Measurements from ENCODE around the gene CFAP45.

Gene CFAP45, protein sequence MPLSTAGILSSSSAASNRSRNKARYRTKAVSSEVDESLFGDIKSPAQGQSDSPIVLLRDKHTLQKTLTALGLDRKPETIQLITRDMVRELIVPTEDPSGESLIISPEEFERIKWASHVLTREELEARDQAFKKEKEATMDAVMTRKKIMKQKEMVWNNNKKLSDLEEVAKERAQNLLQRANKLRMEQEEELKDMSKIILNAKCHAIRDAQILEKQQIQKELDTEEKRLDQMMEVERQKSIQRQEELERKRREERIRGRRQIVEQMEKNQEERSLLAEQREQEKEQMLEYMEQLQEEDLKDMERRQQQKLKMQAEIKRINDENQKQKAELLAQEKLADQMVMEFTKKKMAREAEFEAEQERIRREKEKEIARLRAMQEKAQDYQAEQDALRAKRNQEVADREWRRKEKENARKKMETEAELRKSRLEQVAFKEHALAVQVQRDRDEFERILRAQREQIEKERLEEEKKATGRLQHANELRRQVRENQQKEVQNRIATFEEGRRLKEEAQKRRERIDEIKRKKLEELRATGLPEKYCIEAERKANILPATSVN

DNA sequence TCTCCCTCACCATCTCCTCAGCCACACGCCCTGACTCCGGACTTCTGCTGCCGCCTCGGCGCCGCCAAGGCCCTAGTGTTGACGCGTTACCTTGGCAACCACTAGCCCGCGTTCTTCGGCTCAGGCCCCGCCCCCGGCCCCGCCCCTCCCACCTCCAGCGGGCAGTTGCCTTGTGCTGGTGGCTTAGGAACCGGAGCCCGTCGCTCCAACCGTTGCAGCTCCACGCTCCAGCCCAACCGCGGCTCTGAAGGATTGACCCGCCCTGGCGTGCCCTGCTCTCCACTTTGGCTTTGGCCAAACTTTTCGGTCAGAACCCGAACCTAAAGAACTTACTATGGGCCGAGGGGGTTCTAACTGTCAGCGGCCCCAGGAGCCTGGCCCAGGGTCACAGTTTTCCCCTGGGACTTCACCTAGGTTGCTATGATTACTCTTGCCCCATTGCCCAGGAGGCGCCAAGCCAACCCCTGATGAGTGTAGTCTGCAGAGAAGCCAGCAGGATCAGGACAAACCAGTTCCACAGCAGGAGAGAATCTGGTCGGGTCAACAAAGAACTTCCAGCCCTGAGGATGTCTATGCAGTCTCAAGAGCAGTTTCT lies at the start of gene CFAP45:
Gene CFAP45, minus strand, starts transcription at position 80 of the 595 bp plus-strand sequence. Its CDS starts 67 bp downstream, at position 13.
- no peak for DNase-seq

DNA sequence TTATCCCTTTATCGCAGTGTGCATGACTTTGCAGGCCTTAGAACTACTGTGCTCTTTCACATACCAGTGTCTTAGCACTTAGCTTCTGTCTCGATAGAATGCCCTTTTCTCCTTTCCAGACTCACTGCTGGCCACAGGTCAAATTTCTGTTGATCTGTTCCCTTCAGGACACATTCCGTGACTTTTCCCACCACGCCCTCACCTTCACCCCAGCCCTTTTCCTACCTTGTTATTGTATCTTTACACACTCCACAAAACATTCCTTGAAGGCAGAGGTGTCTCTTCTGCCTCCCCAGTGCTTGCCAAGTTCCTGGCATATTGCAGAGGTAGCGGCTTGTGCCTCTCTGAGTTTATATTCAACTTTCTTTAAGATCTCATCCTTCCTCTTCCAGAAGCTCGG lies 49.2 kb upstream of the CFAP45 start:
- DNase-seq, result no peak

DNA sequence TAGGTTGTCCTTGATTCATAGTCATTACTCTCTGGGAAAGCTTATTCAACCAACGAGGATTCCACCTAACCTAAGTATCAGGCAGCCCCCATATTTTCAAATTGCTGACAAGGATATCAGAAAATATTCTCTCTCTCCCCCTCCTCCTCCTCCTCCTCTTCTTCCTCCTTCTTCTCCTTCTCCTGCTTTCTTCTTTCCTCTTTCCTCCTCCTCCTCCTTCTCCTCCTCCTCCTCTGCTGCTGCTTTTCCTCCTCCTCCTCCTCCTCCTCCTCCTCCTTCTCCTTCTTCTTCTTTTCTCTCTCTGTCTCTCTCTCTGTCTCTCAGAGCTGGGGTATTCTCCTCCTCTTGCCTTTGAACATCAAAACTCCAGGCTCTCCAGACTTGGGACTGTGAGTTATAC lies 48.0 kb upstream of the CFAP45 start:
- no peak for DNase-seq

DNA sequence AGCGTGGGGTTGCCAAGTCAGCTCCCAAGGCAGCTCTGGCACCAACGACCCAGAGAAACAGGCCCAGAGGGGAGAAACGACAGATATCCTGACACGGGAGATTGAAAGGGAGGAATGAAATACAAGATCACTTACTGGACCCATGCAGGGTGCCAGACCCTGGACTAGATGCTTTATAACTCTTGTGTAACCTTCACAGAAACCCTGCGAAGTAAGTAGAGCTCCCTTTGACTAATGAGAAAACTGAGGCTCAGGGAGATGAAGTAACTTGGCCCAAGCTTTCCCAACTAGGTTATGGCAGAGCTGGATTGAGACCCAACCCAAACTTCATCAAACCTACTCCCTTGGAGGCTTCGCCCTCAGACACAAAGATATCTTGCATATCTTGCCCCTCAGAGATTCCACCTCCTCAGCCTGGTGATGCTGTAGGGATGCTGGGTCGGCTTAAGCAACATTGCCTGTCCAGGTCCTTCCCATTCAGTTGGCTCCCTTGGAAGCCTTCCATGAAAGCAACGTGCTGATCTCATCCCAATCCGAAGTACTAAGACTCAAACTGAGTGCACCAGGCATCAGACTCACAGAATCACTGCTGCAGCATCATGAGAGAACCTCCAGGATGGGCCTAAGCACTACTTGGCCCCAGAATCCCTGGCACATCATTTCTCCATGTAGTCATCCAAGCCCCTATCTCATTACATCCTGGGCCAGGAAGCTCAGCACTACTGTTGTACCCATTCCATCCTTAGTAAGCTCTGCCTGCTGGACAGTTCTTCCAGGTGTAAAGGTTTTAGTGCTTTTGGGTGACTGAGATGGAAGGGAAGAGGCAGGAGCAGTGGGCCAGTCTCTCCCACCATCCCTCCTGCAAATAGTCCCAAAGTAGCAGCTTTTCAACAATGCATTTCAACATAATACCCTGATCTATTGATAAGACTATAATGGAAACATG lies 46.5 kb upstream of the CFAP45 start:
- DNase-seq, result no peak

DNA sequence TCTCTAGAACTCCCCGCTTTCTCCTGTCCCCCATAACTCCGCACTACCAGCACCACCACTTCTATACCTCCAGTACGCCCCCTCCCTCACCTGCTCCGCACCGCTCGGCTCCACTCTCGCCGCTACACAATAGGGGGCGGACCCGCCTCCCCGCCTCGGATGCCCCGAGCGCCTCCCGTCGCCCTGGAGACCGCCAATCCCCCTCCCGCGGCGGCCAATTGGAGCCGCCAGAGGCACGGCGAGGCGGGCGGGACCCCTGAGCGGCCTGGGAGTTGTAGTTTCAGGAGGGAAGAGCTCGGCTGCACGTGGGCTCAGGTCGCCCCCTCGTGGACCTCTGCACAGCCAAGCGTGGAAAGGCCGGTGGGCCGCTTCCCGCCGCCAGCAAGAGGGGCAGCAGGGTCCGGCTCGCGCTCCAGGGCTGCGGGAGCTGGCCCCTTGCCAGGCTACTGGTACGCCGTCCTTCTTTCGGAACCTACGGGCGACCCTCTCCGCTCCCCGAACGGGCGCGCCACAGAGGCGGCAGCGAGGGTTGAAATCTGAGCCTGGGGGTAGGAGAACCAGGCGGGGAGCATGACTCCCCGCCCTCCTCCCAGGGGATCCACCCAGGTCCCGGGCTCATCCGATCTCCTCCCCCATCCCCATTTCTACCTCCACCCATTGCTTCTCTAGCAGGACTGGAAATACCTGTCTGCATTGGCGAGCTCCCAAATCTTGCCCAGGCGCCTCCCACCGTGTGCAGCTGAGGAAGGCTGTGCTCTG lies 45.7 kb upstream of the CFAP45 start, which contains the start of gene IGSF9:
Gene IGSF9, minus strand, starts transcription at position 131 of the 759 bp plus-strand sequence. CDS start 2,159 bp downstream, outside the sequence.
- DNase-seq, result peak; percentile 85

DNA sequence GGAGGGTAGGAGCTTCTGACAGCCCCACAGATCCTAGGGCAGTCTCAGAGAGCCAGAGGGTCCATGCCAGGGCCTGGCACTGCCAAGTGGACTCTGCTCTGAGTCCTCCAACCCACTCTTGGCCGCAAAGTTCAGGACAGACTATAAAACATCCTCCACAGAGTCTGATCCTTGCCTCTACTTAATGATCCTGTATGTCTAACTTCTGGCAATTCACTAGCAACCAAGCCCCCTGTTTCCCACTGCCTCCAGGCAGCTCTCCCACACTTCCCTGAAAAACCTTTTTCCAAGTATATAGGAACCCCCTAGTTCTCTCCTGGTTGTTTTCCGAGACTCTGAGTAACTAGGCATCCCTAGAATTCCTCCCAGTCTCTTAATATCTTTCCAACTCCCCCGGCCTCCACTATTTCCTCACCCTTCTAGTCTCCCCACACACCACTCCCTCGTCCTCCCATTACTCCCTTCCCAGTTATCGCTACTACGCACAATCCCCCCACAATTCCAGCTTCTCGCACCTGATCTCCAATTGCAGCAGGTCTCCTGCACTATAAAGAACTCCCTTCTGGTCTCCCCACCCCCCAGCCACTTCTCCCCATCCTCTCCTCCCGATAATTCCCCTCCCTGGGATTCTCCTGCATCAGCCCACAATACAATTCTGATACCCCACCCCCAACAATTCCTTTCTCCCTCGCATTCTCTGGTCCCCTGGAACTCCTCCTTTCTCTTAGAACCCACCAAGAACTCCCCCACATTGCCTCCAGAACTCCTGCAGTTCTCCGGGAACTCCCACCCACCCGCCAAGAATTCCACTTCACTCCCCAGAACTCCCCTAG lies 44.9 kb upstream of the CFAP45 start:
- DNase-seq, result no peak

DNA sequence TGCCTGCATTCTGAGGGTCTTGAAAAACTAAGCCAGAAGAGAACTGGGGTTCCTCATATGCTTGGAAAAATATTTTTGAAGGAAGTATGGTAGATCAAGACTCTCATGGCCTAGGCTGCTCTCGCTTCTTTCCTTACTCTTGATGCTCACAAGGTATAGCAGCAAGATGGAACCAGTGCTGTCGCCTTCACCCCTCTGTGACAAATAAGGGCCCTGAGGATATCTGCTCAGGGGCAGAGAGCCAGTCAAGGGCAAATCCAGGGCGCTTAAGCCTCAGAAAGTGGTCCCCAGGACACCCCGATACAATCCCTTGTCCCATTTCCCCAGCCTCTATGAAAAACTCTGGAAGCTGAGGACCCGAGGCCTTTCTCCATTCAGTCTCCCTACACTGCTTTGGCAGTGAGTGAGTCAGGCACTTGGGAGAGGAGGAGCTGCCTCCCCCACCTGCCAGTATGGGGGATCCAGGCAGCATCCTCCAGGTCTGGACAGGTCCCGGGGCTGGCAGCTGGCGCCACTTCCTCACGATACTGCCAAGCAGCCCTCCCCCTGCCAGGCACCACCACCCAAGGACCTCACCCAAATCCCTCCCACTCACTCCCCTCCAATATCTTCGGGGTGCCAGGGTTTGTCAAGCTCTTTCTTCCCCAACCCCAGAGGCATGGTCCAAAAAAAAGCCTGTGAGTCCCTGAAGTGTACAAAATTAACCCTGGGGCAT lies 44.1 kb upstream of the CFAP45 start:
- DNase-seq, result peak; percentile 51

DNA sequence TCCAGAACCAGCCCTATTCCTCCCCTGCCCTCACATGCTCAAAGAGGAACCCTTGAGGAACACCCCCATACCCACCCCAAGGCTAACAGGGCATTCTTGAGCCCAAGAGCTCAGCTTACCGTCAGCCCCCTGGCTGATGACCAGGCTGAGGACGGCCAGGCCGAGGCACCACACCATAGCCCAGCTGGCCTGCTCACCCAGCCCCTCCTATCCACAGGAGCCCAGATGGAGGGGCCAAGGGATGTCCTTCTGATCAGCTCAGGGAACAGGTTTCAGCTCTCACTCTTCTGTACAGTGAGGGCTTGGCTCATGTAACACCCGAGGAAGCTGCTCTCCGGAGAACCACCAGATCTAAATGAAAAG lies 43.3 kb upstream of the CFAP45 start:
- no peak for DNase-seq

DNA sequence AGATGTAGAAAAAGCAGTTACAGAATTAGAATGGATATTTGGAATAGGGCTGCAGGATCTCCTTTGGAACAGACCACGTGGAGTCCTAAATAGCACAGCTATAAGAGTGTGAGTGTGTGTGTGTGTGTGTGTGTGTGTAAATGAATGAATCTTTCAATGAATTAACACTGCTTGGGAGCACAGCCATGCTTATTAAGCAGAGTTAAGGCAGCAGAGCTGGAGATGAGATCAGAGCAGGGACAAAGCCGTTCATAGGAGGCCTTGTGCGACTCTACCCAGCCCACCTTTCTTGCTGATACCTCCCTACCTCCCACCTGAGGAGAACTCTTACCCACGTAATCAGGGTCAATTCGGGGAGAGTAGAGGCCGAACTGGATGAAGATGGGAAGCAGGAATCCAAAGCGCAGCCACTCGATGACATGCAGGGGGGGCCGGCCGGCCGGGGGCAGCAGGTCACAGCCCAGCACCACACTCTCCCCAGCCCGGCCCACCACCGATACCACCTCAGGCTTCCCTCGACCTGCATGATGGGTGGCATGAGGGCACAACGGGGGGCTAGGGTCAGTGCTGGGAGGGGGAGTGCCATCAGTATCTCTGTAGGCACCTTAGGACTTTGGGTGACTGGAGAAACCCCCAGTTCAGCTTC lies 42.8 kb upstream of the CFAP45 start:
- no peak for DNase-seq

DNA sequence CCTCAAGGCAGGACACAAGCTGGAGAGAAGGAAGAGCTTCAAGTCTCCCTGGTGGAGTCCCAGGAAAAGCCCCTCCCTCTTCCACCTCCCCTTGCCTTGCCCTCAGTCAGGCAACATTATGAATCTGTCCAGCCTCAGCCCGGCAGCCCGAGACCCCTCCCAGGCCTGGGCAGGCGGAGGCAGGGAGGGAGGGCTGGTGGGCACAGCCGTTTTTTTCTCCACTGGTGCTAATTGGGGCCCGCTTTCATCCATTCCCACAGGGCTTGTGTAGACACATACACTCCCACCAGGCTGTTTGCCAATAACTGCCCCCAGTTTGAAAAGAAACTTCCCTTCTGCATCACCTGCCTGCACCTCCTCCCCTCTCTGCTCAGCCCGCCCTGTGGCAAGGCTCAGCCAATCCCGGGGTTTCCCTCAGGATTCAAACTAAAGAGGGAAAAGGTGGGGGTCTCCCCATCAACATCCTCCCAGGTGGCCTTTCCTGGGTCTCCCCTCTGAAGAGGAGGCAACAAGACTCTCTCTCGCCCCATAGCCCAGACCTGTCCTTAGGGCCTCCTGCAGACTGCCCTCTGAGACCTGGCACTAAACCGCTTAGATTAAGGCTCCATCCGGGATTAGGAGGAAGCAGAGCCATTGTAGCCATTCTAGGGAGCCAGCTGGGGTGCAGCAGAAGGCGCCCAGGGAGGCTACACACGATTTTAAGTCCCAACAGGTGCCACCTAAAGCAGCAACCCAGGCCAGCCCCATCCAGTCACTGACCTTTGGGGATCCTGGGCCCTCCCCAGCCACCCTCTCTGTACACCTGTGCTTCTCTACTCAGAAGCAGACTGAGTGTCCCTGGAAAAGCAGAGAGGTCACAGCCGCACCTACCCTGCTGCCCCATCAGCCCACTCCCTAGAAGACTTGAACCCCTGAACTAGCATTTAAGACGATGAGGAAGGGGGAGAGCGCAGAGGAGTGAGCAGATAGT lies 41.9 kb upstream of the CFAP45 start:
- no peak for DNase-seq

DNA sequence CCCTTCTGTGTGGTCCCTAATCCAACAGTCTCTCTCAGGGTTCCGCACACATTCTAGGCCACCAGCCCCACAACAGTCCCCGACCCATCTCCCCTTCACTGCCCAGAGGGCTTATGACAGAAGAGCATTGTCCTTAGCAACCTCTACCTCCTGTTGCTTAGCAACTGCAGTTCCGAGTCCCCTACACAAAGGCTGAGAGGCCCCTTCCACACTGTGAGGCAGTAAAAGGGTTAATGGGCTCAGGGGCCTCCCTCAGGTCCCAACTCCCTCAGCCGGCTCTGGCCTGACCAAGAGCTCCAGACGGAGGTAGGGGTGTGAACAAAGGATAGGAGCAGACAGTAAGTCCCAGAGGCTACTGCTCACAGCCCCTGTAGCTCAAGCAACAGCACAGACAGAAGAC lies 41.2 kb upstream of the CFAP45 start:
- no peak for DNase-seq

DNA sequence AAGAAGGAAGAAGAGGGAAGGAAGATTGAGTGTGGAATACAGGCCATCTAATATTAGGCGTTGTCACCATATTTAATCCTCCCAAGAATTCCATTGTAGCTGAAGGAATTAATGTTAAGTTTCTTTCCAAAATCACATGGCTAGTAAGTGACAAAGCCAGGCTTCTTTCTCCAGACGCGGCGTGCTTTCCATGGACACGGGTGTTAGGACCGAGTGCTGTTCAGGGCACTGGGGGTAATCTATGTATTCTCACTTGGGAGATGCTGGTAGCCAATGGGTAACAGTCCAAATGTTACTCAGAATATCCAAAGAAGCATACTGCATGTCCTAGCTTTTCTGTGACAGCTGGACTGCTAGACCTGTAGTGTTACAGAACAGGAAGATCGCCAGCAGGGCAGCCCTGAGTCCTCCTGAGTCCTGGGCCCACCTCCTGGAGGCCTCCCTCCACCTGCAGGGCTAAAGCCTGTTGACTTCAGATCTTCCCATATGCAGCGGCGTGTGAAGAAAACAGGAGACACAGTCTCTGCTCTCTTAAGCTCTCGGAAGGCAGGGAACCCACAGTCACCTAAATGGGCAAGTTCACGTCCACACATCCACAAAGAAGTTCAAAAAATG lies 40.1 kb upstream of the CFAP45 start:
- DNase-seq, result no peak

DNA sequence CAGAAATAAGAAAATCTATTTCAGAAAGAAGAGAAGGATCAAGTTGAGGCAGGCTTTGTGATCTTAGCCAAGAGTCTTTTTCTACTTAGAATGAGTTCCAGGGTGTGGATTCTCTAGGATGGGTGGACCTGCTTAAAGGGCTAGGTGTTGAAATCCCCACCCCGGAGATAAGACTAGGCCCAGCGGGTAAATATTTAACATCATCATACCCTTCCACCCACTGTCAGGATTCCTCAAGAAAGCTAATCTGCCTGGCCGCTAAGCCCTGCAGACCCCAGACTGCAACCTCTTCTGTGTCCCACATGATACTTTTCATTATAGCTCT lies 39.7 kb upstream of the CFAP45 start:
- DNase-seq, result no peak

DNA sequence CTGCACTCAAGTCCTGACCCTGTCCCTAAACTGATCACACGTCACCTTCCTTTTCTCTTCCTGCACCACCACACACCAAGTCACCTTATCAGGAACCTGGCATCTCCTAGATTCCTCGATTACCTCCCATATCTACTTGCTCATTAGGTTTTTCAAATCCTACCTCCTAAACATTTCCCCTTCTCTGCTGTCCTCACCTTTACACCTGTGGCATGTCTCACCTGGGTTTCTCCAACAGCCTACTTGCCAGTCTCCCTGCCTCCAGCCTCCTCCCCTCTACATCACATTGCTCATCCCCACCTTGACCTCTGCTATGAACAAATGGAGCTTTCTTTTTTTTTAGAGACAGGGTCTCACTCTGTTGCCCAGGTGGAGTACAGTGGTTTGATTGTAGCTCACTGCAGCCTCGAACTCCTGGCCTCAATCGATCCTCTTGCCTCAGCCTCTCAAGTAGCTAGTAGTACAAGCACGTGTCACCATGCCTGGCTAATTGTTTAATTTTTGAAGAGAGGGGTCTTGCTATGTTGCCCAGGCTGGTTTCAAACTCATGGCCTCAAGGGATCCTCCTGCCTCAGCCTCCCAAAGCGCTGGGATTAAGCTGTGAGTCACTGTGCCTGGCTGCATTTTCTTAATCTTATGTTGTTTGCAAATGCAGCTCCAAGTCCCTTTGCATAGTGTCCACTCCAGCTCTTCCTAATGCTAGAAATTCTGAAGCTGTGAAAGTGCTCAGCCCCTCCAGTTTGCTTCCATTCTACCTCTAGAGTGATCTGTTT lies 39.1 kb upstream of the CFAP45 start:
- no peak for DNase-seq

DNA sequence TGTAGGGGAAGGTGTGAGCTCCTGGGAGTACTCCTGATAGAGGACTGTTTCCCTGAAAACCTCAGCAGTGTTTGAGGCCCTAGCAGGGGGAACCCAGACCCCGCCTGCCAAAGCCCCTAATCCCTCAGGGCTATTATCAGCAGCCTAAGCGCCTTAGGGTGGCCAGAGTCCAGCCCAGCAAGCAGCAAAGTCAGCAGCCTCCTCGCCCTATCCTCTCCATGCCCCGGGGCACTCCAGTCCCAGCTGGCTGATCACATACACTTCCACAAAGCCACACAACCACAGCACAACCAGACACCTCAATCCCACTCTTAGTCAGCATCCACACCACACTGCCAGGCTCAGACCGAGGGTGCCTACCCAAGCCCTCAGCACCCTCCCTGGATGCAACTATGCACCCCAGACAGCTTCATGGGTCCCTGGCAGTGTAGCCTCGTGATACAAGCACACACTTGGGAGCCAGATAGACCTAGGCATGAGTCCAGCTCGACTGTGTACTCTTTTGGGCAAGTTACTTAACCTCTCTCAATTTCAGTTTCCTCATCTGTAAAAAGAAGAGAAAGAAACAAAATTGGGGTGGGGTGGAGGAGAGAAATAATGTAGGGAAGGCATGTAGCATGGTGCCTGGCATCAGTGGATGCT lies 38.4 kb upstream of the CFAP45 start:
- DNase-seq, result no peak

DNA sequence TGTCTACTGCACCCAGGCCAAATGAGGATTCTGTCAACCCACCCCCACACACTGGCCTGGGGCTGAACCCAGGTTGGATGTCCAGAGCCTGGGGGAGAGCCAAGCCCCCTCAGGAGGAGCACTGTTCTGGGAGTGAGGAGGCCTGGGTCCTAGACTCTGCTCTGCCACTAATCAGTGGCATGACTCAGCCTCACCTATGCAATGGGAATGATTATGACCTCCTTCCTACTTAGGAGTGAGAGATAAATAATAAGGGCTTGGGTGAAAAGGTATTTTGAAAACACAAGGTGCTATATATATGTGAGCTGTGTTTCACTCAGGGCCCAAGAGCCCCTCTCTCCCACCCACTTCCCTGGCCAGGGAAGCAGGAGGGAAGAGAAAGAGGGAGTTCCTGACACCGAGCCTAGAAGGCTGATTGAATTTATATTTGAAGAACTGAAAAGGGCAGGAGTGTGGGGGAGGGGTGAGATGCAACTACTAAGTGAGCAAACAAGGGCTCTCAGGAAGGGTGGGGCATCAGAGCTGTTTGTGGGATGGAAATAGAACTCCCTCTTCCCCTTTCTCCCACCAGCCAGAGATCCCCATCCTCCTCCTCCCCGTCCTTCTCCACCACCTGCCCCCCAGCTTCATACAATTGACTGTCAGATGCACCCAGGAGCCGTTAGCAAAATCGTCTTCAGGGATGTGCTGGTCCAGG lies 37.2 kb upstream of the CFAP45 start:
- DNase-seq, result no peak

Data from NCI-H446 treated with DMSO at 0.1 percent for 48 hours (cell line).